GM23338 (cell line): ENCODE data around the gene FOXM1. TPM values are rescaled to one million over a fixed set of nuclear protein-coding genes. Genes with fewer than 3 reads are reported as not detected.

Source experiments
- ATAC-seq: fragments of 200-7000 bp; cut with Tn5 transposase; 3 replicates; pipeline ENCODE4 v1.9.1; 2020
- DNase-seq: peaks from one replicate; pipeline ENCODE4 v3.0.0-alpha.2; 2015; ENCODE audit warnings: low spot score
- H2AFZ ChIP-seq: fragments of 200-600 bp; sonication (generic); 2 replicates; pipeline ENCODE4 v1.8.0; 2016; ENCODE audit warnings: antibody characterized with exemption, mild to moderate bottlenecking, moderate library complexity
- H3F3A ChIP-seq: fragments of 200-600 bp; sonication (generic); replicated peaks from 2 replicates; pipeline ENCODE4 v1.8.0; 2017; ENCODE audit warnings: antibody characterized with exemption, mixed run types, low read depth
- H3K27ac ChIP-seq: fragments of 200-600 bp; sonication (generic); 2 replicates; pipeline ENCODE4 v1.6.1; 2016; ENCODE audit warnings: low read depth
- H3K27me3 ChIP-seq: fragments of 200-600 bp; sonication (generic); 2 replicates; pipeline ENCODE4 v1.8.0; 2016; ENCODE audit warnings: mild to moderate bottlenecking, mixed run types, moderate library complexity; ENCODE audit not compliant: insufficient read depth
- H3K36me3 ChIP-seq: fragments of 200-600 bp; sonication (generic); 2 replicates; pipeline ENCODE4 v1.8.0; 2016; ENCODE audit warnings: mild to moderate bottlenecking; ENCODE audit not compliant: insufficient read depth
- H3K4me1 ChIP-seq: fragments of 200-600 bp; sonication (generic); 2 replicates; pipeline ENCODE4 v1.8.0; 2016; ENCODE audit warnings: mild to moderate bottlenecking, moderate library complexity; ENCODE audit not compliant: insufficient read depth
- H3K4me2 ChIP-seq: fragments of 200-600 bp; sonication (generic); 2 replicates; pipeline ENCODE4 v1.7.1; 2017; ENCODE audit warnings: mixed run types
- H3K4me3 ChIP-seq: fragments of 200-600 bp; sonication (generic); 2 replicates; pipeline ENCODE4 v1.6.1; 2016; ENCODE audit warnings: mixed run types
- H3K79me2 ChIP-seq: fragments of 200-600 bp; sonication (generic); replicated peaks from 2 replicates; pipeline ENCODE4 v1.8.0; 2017; ENCODE audit warnings: mild to moderate bottlenecking; ENCODE audit not compliant: insufficient read depth
- H3K9me2 ChIP-seq: fragments of 200-600 bp; sonication (generic); 2 replicates; pipeline ENCODE4 v1.8.0; 2017; ENCODE audit not compliant: insufficient read depth
- H4K20me1 ChIP-seq: fragments of 200-600 bp; sonication (generic); replicated peaks from 2 replicates; pipeline ENCODE4 v1.8.0; 2017; ENCODE audit warnings: mild to moderate bottlenecking; ENCODE audit not compliant: insufficient read depth
- H3K27ac Mint-ChIP-seq: 2 replicates; pipeline ENCODE4 v1.8.0; 2020; ENCODE audit warnings: inconsistent platforms, mild to moderate bottlenecking, moderate library complexity, mixed read lengths
- H3K27me3 Mint-ChIP-seq: 3 replicates; pipeline ENCODE4 v1.8.0; 2022; ENCODE audit warnings: low read depth, mild to moderate bottlenecking, moderate library complexity, mixed read lengths, inconsistent platforms; ENCODE audit not compliant: insufficient read depth, poor library complexity
- H3K36me3 Mint-ChIP-seq: 3 replicates; pipeline ENCODE4 v1.8.0; 2021; ENCODE audit warnings: low read depth, mild to moderate bottlenecking, inconsistent platforms, moderate library complexity, mixed read lengths
- H3K4me1 Mint-ChIP-seq: 3 replicates; pipeline ENCODE4 v1.8.0; 2020; ENCODE audit warnings: mild to moderate bottlenecking, inconsistent platforms, mixed read lengths
- H3K4me3 Mint-ChIP-seq: 3 replicates; pipeline ENCODE4 v1.8.0; 2021; ENCODE audit warnings: moderate library complexity, mild to moderate bottlenecking, inconsistent platforms, mixed read lengths
- H3K9me3 Mint-ChIP-seq: 3 replicates; pipeline ENCODE4 v1.8.0; 2020; ENCODE audit warnings: moderate library complexity, mild to moderate bottlenecking, inconsistent platforms, mixed read lengths
- CREB1 ChIP-seq: fragments of 250-450 bp; sonication (Bioruptor Pico); IDR thresholded peaks from 2 replicates; pipeline ENCODE4 v1.5.0; 2020; ENCODE audit warnings: low read depth, mild to moderate bottlenecking, moderate library complexity
- CTCF ChIP-seq, 2 experiments: fragments of 200-600 bp in 1 of 2; sonication (generic) in 1 of 2; conservative IDR thresholded peaks; 2 replicates each; pipeline versions ENCODE4 v1.5.1 to v1.6.1; 2016 to 2017; ENCODE audit warnings: antibody characterized with exemption in 2 of 2, low read depth in 2 of 2, mild to moderate bottlenecking in 2 of 2, moderate library complexity in 1 of 2
- ETS1 ChIP-seq: IDR thresholded peaks from 2 replicates; pipeline ENCODE4 v1.6.1; 2016; ENCODE audit warnings: antibody characterized with exemption
- EZH2 ChIP-seq: fragments of 200-600 bp; sonication (generic); IDR thresholded peaks from one replicate; pipeline ENCODE4 v1.8.0; 2017; ENCODE audit warnings: antibody characterized with exemption, mild to moderate bottlenecking, low read depth; ENCODE audit not compliant: unreplicated experiment
- EZH2phosphoT487 ChIP-seq: fragments of 200-600 bp; sonication (generic); IDR thresholded peaks from one replicate; pipeline ENCODE4 v1.8.1; 2018; ENCODE audit warnings: antibody characterized with exemption; ENCODE audit not compliant: unreplicated experiment
- JUNB ChIP-seq: IDR thresholded peaks from one replicate; pipeline ENCODE4 v1.6.1; 2016; ENCODE audit warnings: antibody characterized with exemption; ENCODE audit not compliant: unreplicated experiment
- NANOG ChIP-seq: IDR thresholded peaks from 2 replicates; pipeline ENCODE4 v1.6.1; 2016; ENCODE audit warnings: antibody characterized with exemption, borderline replicate concordance
- POLR2AphosphoS5 ChIP-seq: IDR thresholded peaks from 2 replicates; pipeline ENCODE4 v1.6.1; 2016; ENCODE audit warnings: antibody characterized with exemption, low read depth
- REST ChIP-seq: IDR thresholded peaks from one replicate; pipeline ENCODE4 v1.6.1; 2018; ENCODE audit warnings: antibody characterized with exemption; ENCODE audit not compliant: unreplicated experiment
- STAT1 ChIP-seq: IDR thresholded peaks from one replicate; pipeline ENCODE4 v1.6.1; 2016; ENCODE audit warnings: antibody characterized with exemption; ENCODE audit not compliant: unreplicated experiment
- ZNF114 ChIP-seq: fragments of 250-450 bp; sonication (Bioruptor Pico); IDR thresholded peaks from 2 replicates; pipeline ENCODE4 v1.5.0; 2020; ENCODE audit warnings: mild to moderate bottlenecking, moderate library complexity
- ZNF331 ChIP-seq: fragments of 250-450 bp; sonication (Bioruptor Pico); IDR thresholded peaks from 2 replicates; pipeline ENCODE4 v1.5.0; 2020; ENCODE audit warnings: low read depth, mild to moderate bottlenecking, moderate library complexity
- ZNF462 ChIP-seq: fragments of 250-450 bp; sonication (Bioruptor Pico); IDR thresholded peaks from 2 replicates; pipeline ENCODE4 v1.5.0; 2020; ENCODE audit warnings: mild to moderate bottlenecking, moderate library complexity
- polyA plus RNA-seq: library from polyadenylated mRNA; unstranded; fragments of >200 nt; fragmentation: Nextera tagmentation; extraction: Ambion mirVana; gene quantifications from 2 replicates; pipeline ENCODE4 v1.2.1, GENCODE V29; 2016
- total RNA-seq: library from RNA; depleted of rRNA; stranded (reverse); fragments of >200 nt; shearing (Covaris generic); gene quantifications from 2 replicates; pipeline ENCODE4 v1.2.3, GENCODE V29; 2014

The FOXM1 gene
- total and polyA plus RNA-seq, 2 experiments from 2014 or later, result 31.0 to 98.1 TPM

- no peak for TF ChIP-seq REST
Observed at GRCh38 chr12:2900642-2901041, 23.7 kb upstream of the FOXM1 start (continued).

GRCh38 chr12:2897418-2897817, 20.4 kb upstream of the FOXM1 start:
- H3K4me1 Mint-ChIP-seq, result no peaks in the 10 kb centered on the region; the same call in 2 of the 3 replicates
- H4K20me1 ChIP-seq, result no peaks in the 10 kb centered on the region; the same call in 1 of the 2 replicates
- no peak overlapping the region for H3K27ac Mint-ChIP-seq
- TF ChIP-seq CREB1 (no peak), ZNF331 (CRISPR knock-in tag) (no peak), EZH2 (no peak), JUNB (no peak), EZH2phosphoT487 (no peak), ETS1 (no peak), NANOG (no peak), ZNF462 (CRISPR knock-in tag) (no peak), ZNF114 (CRISPR knock-in tag) (no peak), CTCF (conservative IDR thresholded peaks at IDR 0.05; ENCODE audit: low read depth in 2 of 2) (no peak), POLR2AphosphoS5 (no peak), STAT1 (no peak)

More at GRCh38 chr12:2897418-2897817, 20.4 kb upstream of the FOXM1 start:
- Histone ChIP-seq H3K4me3 (no peak overlapping the region), H3K79me2 (peaks cover 34% of the 10 kb centered on the region), H2AFZ (no peak overlapping the region), H3K9me2 (no peaks in the 10 kb centered on the region), H3K36me3 (no peaks in the 10 kb centered on the region), H3K4me1 (no peaks in the 10 kb centered on the region; the same call in 1 of the 2 replicates), H3K27ac (no peak overlapping the region), H3F3A (no peaks in the 10 kb centered on the region), H3K4me2 (no peak overlapping the region), H3K27me3 (no peaks in the 10 kb centered on the region)
- H3K9me3 Mint-ChIP-seq, result no peaks in the 10 kb centered on the region
- H3K4me3 Mint-ChIP-seq, result no peak overlapping the region
- H3K27me3 Mint-ChIP-seq, result peaks cover 2% of the 10 kb centered on the region
- ATAC-seq, result no peak
- H3K36me3 Mint-ChIP-seq, result no peaks in the 10 kb centered on the region
- DNase-seq, result no peak
